ENCODE results near the gene FGFR2.

Gene FGFR2

DNA sequence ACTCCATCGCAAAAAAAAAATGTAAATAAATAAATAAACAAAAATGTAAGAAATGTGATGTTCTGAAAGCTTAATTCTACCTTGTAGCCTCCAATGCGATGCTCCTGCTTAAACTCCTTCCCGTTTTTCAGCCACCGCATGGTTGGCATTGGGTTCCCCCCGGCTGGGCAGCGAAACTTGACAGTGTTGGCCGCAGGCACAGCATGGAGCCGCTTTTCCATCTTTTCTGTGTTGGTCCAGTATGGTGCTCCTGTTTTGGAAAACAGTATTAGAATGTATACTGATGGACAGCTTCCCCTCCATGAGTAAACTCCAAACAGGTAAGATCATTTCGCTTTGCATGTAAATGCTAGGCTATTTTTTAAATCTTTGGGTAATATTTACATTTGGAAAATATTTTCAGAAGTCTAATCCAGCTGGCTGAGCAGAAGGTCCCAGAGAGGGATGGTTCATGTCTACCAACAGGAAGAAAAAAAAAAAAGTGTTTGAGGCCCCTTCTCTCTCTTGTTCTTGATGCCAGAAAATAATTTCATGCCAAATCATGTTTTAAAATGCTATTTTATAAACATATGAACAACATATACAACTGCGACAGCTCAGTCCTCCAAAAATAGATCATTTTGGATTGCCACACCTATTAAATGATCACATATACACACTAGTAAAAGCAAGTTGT lies 46.9 kb downstream of the FGFR2 start:
- DNase-seq, result no peak

DNA sequence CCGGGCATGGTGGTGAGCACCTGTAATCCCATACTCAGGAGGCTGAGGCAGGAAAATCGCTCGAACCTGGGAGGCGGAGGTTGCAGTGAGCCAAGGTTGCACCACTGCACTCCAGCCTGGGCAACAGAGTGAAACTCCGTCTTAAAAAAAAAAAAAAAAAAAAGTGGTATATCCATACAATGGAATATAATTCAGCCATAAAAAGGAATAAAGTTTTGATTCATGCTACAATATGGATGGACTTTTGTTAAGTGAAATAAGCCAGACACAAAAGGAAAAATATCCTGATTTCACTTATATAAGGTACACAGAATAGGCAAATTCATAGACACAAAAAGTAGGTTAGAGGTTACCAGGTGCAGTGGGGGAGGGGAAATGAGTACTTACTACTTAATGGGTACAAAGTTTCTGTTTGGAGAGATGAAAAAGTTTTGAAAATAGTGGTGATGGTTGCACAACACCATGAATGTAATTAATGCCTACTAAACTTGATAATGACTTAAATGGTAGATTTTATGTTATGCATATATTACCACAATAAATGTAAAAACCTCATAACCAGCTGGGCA lies 53.9 kb downstream of the FGFR2 start:
- DNase-seq, result no peak

DNA sequence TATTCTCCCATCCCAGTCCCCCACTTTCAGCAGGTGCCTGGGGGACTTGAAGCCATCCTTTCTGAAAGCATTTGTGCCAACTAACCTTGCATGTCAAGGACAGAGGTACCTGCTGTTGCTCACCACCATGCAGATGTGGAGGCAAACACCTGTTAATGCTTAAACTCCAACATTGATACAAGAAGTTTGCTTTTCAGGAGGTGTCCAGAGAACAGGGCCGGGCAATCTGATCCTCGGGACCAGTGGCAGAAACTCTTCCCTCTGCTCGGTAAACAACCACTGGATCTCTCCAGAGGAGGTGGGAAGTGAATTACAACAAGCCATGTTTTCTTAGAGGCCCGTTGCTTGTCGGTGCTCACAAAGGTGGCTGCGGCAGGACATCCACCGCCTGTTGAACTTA lies 54.7 kb downstream of the FGFR2 start:
- no peak for DNase-seq

DNA sequence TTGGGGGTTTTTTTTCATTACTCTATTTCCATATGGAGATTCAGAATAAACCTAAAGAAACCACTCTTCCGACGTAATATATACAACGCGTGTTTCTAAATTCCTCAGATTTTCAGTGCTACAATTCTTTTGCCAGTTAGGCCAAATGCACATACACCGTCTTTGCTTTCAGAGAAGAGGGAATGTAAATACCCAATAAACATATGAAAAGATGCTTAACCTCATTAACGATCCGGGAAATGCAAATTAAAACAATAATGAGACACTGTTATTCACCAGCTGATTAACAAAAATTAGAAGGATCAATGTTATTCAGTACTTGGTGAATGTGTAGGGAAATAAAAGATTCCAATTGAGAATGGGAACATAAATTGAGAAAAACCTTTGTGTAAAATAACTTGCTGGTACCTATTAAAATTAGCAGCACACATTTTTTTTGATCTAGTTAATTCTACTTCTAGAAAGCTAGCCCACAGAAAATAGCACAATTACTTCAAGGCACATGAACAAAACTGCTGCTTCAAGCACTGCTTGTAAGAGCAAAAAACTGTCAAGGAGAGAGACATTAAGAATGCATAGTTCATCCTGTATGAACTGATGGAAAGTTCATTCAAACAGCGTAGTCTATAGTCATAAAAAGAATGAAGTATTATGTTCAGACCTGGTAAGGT lies 56.7 kb downstream of the FGFR2 start:
- DNase-seq, result no peak

DNA sequence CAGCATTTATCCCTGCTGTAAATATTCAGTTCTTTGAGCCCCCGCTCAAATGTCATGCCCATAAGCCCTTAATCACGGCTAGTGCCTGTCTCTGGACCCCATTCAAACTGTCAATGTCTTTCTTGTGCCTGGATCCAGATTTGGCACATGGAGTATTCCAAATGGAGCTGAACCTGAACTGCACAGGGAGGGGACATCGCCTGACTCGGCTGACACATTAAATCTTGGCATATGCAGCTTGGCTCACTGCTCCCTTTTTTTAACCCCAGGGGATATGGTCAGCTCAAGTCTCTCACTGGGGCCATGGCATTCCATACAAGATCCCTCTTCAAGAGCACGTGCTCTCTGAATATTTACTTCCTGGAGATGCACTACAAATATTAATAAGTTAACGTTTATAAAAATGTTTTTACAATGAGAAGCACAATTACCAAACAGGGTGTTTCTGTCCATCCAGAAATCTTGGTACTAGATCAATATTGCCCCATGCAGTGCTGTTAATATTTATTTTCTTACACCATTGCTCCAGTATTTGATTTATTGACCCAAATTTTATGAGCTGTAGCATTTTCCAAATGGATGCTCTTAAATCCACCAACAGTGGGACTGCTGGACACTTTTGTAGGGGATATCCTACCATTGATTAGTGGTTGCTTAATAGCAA lies 57.4 kb downstream of the FGFR2 start:
- DNase-seq, result no peak

DNA sequence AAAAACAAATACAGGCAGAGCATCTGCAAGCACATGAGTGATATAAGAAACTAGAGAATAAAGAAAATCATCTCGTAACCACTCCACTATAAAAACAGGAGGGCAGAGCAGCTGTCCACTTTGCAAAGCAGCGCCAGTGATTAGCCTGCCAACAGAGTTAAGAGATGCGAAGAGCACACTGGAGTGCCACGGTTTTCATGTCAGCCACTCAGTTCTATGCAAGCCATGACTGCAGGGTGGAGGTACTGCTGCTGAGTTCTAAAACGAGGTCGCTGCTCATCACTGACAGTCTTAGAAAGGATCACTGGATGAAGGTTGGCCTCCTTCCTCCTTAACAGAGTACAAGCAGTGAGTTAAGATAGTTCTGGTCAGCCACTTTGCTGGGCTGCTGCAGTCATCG lies 58.5 kb downstream of the FGFR2 start:
- no peak for DNase-seq

DNA sequence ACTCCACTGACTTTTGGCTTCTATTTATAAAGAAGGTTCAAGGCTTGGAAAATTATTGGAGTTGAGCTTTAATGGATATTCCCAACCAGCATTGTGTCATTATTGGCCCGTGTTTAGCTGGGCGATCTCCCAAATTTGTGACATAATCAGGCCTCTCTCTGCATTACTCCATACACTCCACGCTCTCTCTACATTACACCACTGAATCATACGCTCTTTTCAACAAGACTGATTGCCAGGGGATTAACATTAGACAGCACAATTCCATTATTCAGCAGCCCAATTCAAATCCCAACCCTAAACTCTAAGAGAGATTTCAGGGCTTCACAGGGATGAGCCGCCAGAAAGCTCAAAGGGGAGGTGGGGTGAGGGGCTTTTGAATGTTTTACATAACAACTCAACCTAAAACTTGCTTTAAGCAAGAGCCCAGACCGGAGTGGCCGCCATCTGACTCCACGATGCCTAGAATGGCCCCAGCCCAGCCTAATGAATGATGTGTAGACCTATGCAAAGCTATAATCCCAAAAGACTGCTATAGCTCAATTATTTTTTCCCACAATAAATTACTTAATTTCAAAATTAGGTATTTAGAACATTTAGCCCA lies 61.8 kb downstream of the FGFR2 start:
- no peak for DNase-seq

DNA sequence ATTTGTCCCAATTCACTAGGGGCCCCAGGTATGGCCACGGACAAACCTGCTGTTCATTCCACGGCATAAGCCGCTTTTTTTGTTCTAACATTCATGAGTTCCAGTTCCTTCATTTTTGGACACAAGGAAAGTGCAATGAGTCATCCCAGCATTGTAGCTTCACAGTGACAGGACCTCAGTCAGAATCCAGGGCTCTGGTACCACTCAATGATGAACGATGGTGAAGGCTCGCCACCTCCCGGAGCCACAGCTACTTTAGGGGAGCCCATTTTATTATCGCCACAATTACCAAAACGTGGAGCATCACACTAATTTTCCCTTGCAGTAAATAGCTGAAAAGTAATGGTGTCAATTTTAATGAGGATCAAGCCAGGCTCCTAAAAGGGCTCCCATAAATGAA lies 62.9 kb downstream of the FGFR2 start:
- no peak for DNase-seq

DNA sequence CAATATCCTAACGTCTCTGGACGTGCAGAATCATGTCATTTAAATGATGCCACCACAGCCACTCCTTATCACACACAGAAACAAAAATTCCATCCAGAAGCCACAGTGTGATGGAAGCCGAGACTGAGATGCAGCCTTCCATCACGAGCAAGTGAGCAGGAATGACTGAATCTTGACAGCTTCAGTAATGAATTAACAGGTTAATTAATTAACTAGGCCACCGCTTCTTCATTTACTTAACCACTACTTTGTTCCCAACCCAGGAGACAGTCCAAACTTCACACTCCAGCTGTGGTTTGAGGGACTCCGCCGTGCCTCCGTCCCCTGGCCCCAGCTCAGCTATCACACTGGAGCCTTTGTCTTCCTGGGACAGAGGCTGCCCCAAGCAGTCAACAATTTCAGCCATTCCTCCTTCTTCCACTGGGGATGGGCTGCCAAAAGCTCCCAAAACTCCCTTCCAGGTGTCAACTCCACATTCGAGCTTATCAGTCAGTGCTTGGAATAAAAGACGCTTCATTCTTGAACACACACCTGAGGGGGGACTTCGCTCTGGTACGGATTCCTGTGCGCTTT lies 65.9 kb downstream of the FGFR2 start:
- no peak for DNase-seq

DNA sequence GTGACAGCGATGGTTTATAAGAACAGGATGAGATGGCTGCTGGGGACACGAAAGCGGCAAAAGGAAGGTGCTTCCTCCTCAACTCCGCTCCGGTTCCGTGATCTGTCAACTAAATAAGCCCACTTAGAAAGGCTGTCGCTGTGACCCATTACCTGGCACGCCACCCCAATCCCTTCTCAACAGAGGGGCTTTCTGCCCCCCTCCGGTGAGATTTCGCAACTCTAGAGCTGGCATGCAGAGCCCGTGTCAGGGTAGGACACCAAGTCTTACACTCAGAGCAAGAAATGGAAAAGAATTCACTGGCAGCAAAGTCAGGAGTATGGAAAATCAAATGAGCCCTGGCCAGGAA lies 66.4 kb downstream of the FGFR2 start:
- DNase-seq, result no peak

DNA sequence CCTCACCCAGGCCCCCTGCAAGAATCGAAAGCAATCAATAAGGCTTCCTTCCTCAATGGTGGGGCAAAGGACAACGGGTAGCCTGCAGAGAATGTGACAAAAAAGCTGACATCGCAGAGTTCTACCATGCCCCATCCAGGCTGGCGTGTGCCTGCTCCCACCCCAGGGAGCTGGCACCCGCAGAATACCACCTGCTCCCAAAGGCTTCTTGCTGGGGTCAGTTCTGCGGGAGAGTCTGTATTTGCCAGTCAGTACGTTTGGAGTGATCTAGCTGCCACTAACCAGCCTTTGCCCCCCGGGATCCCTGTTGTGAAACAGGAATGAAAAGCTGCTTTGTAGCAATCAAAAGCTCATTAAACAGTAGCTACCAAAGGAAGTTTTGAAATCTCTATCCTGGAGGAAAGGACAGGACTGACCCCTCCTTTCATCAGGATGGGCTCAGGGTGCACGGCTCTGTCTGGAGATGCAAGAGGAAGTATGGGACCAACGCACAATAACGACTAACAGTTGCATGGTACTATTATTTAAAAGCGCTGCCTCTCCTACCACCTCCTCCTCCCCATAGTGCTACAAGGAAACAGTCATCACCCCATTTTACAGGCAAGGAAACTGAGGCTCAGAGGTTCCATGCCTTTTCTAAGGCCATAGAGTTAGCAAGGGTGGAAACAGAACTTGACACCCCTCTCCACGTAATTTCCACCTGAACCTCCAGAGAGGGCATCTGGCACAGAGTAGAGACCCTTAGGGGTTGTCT lies 67.0 kb downstream of the FGFR2 start:
- DNase-seq, result no peak

DNA sequence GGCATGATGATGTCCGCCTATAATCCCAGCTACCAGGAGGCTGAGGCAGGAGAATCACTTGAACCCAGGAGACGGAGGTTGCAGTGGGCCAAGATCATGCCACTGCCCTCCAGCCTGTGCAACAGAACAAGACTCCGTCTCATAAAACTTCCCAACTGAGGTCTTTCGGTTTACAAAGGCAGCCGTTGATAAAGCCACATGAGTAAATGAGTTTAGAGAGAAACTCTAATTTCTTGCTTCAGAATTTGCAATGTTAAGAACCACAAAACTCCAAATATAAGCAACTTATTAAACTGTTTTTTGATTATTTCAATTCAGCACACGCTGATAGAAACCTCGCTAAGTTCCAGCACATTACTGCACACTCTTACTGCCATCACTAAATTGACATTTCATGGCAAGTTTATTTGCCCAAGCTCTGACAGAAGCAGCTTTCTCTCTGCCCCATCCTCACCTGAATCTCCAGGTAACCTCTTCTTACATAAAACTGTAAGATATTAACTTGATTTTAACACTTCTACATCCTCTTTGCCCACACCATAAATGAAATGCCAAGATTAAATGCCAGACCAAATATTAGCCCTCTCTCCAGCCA lies 67.7 kb downstream of the FGFR2 start:
- DNase-seq, result no peak

DNA sequence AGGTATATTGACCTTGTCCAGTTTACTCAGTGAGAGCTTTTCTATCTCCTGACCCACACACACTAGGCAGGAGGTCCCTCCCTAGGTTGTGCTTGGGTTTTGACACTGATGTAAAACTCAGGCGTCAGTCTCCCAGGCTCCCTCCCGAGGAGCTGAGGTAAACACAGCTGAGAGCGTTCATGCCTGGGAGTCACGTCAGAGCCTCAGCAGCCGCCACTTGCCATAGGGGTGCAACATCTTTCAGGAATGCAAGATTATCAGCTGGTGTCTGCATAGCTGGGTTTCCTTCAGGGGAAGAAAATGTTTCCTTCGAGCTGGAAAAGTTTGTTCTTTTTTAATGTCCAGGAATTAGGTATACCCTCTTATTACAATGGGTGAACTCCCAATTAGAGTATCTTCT lies 70.6 kb downstream of the FGFR2 start:
- DNase-seq, result no peak

DNA sequence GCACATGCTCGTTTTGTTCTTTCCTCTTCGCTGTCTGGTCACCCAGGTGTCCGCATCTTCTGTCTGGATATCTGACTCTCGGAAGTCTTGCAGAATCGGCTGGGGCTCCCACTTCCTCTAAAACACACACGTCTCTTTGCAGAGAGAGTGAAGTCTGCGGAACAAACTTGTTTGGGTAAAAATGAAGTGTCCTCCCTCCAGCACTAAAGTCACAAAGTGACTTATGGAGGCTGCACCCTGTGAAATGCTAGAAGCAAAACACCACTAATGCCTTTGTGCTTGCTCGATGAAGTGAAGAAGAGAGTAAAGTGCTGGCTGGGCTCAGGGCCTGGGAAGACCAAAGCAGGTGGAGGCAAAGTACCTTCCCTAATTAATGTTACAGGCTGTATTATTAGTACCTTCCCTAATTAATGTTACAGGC lies 71.4 kb downstream of the FGFR2 start:
- no peak for DNase-seq

DNA sequence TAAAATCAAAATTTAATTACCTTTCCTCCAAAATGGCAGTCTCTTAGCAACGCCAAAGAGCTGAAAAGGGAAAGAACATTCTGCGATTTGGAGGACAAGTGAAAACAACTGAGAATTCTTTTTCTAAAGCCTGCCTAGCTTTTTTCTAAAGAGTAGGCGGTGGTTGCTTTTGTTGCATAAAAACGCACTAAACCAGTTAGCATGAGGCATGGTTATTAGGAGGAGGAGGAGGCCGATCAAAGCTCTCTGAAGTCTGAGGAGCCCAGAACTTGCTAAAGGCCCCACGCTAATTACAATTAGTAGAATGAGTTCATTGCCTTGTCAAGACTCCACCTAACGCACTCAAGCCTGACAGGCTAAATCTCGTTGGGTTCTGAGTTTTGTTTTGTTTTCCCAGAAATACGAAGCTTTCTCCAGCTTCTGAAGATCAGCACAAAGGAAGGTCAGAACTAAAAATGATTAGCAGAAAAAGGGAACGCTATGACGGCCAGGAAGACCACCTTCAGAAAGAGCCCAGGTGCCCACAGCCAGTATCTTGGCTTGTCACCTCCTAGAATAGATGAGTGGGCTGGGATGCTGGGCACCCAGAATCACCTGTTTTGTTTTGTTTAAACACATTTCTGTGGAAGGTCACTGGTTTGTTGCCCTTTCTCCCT lies 72.0 kb downstream of the FGFR2 start:
- DNase-seq, result no peak

DNA sequence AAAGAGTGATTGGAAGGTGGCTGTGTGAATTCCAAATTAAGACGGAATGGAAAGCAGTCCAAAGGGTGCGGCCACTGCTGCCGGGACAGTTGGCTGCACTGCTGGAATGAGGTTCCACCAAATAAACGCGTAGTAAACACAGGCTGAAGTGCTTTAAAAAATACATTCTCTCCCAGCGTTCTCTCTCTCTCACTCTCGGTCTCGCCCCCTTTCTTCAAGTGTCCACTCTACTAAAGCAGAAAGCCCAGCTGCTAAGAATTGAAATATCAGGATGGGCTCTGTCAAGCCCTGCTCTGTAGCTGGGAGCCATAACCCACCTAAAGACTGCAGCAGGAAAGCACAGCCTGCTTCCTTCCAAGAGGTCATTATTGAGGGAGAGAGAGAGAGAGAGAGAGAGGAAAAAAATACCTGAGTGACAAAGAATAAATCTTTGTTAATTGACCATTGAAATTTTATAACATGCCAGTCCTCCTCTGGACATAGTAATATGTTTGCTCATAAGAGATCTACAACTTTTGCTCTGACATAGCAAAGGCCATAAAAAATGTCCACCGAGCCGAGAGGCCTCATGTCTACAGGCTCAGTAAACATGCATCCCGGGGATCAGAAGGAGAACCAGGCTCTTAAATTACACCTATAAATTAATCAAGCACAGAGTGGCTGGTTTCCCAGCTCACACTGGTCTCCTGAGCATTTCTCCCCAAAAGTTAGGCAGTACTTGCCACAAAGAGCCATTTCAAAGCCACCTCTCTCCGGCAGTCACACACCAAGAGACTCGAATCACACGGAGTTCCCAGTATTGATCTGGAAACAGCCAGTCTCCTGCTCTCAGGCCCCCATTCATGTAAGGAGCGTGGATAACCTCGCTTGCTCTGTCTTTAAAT lies 72.8 kb downstream of the FGFR2 start:
- no peak for DNase-seq

DNA sequence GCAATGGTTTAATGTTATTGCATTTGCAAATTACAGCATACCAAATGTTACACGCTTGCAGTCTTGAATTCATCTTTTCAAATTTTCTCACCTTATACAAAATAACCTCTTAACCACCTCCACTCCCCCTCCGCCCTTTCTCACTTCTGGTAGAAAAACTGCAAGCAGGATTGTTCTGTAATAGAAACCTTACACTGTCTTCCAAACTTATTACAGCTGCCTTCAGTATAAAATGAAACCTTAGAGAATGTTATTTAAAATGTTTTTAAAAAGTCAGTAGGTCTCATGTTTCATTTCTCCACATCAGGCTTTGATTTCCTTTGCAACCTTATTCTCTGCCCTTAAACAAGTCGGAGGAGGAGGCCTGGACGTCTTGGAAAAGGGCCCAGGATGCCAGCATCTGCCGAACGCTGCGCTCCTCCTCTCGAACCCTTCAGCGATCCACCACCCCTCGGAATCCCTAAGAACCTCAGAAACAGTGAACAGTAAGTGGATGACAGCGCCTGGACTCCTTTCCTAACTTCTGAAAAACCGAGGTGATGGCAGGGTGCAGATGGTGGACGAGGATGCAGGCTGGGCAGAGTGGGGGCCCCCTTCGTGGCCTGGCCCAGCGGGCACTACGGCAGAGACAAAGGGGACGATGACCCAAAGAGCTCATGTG lies 74.0 kb downstream of the FGFR2 start:
- DNase-seq, result no peak

DNA sequence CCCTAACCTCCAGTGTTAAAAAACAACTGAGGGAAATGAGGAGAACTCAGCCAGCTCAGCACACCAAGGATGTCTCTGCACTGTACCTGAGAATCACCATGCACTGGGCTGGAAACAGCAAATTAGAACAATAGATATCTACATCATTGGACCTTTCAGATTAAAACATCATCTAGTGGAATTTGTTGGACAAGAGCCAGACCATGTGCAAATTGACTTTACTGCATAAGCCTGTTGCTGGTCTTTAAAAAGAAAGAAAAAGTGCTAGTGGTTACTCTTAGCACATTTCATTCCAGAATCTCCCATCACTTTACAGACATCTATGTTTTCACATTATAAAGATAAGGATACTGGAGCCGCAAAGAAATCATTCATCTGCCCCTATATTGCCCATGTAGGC lies 75.4 kb downstream of the FGFR2 start:
- DNase-seq, result no peak

DNA sequence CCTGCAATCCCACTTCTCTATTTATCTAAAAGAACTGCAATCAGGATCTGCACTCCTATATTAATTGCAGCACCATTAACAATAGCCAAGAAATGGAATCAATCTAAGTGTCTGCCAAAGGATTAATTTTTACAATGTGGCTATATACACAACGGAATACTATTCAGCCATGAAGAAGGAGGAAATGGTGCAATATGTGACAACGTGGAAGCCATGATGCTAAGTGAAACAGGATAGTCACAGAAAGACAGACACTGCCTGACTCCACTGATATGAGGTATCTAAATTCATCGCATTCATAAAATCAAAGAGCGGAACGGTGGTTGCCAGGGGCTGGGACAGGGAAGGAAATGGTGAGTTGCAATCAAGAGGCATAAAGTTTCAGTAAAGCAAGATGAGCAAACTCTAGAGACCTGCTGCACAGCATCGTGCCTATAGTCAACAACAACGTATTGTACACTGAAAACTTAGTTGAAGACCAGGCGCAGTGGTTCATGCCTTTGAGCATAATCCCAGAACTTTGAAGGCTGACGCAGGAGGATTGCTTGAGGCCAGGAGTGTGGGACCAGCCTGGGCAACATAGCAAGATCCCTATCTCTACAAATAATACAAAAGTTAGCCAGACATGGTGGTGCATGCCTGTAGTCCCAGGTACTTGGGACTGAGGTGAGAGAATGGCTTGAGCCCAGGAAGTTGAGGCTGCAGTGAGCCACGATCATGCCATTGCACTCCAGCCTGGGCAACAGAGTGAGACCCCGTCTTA lies 76.3 kb downstream of the FGFR2 start:
- DNase-seq, result no peak
